HFFc6 (cell line): ENCODE data around the gene MPRIP. TPM values are rescaled to one million over a fixed set of nuclear protein-coding genes. Genes with fewer than 3 reads are reported as not detected.
A peak's percentile ranks its signal among the peaks of the same experiment; 100 is the strongest.

Source experiments
- DNase-seq: peaks from one replicate; pipeline ENCODE4 v3.0.0-alpha.2; 2018
- H3K27ac Mint-ChIP-seq: 2 replicates; pipeline ENCODE4 v1.8.0; 2020; ENCODE audit warnings: mild to moderate bottlenecking, mixed read lengths
- H3K27me3 Mint-ChIP-seq: 2 replicates; pipeline ENCODE4 v1.8.0; 2021; ENCODE audit warnings: mild to moderate bottlenecking, moderate library complexity, mixed read lengths; ENCODE audit not compliant: insufficient read depth
- H3K36me3 Mint-ChIP-seq: 2 replicates; pipeline ENCODE4 v1.8.0; 2021; ENCODE audit warnings: low read depth, mixed read lengths
- H3K4me1 Mint-ChIP-seq: 2 replicates; pipeline ENCODE4 v1.8.0; 2020; ENCODE audit warnings: low read depth, mixed read lengths
- H3K4me3 Mint-ChIP-seq: 2 replicates; pipeline ENCODE4 v1.8.0; 2020; ENCODE audit warnings: mild to moderate bottlenecking, moderate library complexity, mixed read lengths
- H3K9me3 Mint-ChIP-seq: 2 replicates; pipeline ENCODE4 v1.8.0; 2020; ENCODE audit warnings: mild to moderate bottlenecking, mixed read lengths
- CTCF ChIP-seq: fragments of 200-600 bp; sonication (generic); IDR thresholded peaks from 2 replicates; pipeline ENCODE4 v1.5.0; 2021; ENCODE audit warnings: antibody characterized with exemption, mild to moderate bottlenecking
- total RNA-seq, 6 experiments: library from RNA; stranded (reverse); fragmentation: NEBNext Ultra II Directional; extraction: Animal tissue kit (Norgen Biotek cat#: 25700); gene quantifications; 2 replicates in 1 of 6; 3 replicates in 5 of 6; pipeline ENCODE4 v1.2.3, GENCODE V29; 2021

The MPRIP gene
- total RNA-seq, 6 experiments from 2014 or later = 350 to 409 (median 372) TPM

GRCh38 chr17:17186051-17186450 lies 143.8 kb downstream of the MPRIP start:
- Mint-ChIP-seq H3K36me3 (peaks cover 32% of the 10 kb centered on the region), H3K27ac (no peak overlapping the region), H3K27me3 (peaks cover 17% of the 10 kb centered on the region), H3K4me3 (no peak overlapping the region), H3K4me1 (peaks cover 27% of the 10 kb centered on the region), H3K9me3 (no peaks in the 10 kb centered on the region)
- no peak for TF ChIP-seq CTCF
- no peak for DNase-seq

- Mint-ChIP-seq H3K36me3 (peaks cover 27% of the 10 kb centered on the region), H3K9me3 (no peaks in the 10 kb centered on the region), H3K27ac (no peak overlapping the region), H3K4me3 (no peak overlapping the region), H3K27me3 (peaks cover 19% of the 10 kb centered on the region), H3K4me1 (peaks cover 30% of the 10 kb centered on the region)
- no peak for TF ChIP-seq CTCF
- no peak for DNase-seq
Observed at GRCh38 chr17:17186551-17187505, 144.6 kb downstream of the MPRIP start.

GRCh38 chr17:17188586-17188985 lies 146.3 kb downstream of the MPRIP start:
- Mint-ChIP-seq H3K27ac (no peak overlapping the region), H3K4me1 (peaks cover 30% of the 10 kb centered on the region), H3K9me3 (no peaks in the 10 kb centered on the region), H3K36me3 (peaks cover 21% of the 10 kb centered on the region), H3K4me3 (no peak overlapping the region), H3K27me3 (peaks cover 22% of the 10 kb centered on the region)
- no peak for TF ChIP-seq CTCF
- no peak for DNase-seq

- Mint-ChIP-seq H3K36me3 (peaks cover 19% of the 10 kb centered on the region), H3K9me3 (no peaks in the 10 kb centered on the region), H3K27ac (peak overlapping the region; percentile 48), H3K4me1 (peaks cover 30% of the 10 kb centered on the region), H3K27me3 (peaks cover 20% of the 10 kb centered on the region), H3K4me3 (no peak overlapping the region)
- DNase-seq = no peak
- no peak for TF ChIP-seq CTCF
Observed at GRCh38 chr17:17189559-17189958, 147.3 kb downstream of the MPRIP start.

GRCh38 chr17:17190188-17190587 lies 147.9 kb downstream of the MPRIP start:
- TF ChIP-seq CTCF = no peak
- Mint-ChIP-seq H3K27ac (peak overlapping the region; percentile 94), H3K4me1 (peaks cover 30% of the 10 kb centered on the region), H3K36me3 (peaks cover 16% of the 10 kb centered on the region), H3K27me3 (peaks cover 18% of the 10 kb centered on the region), H3K4me3 (no peak overlapping the region), H3K9me3 (no peaks in the 10 kb centered on the region)
- no peak for DNase-seq
